CD8-positive, alpha-beta memory T cell (primary cell): Measurements from ENCODE around the gene PBX4. TPM values are rescaled to one million over a fixed set of nuclear protein-coding genes. Genes with fewer than 3 reads are reported as not detected.

Source experiments
- CTCF ChIA-PET: fragments of 350-600 bp; sonication (Branson Sonifier 250); formaldehyde crosslinking; loops from one replicate; lab custom pipeline; 2021; ENCODE audit warnings: antibody characterized with exemption; lab: Charles Lee
- POLR2A ChIA-PET: fragments of 350-600 bp; sonication (Branson Sonifier 250); formaldehyde crosslinking; loops from one replicate; lab custom pipeline; 2021; ENCODE audit warnings: antibody characterized with exemption; lab: Charles Lee
- DNase-seq, 5 donors: peaks; one replicate each; pipeline versions ENCODE4 v3.0.0 to v3.0.0-alpha.2; 2020 to 2022; ENCODE audit warnings: mixed read lengths in 1 of 5
- H3K27ac ChIP-seq: one replicate; pipeline ENCODE4 v1.7.0; 2013; ENCODE audit warnings: low read depth, mild to moderate bottlenecking, low read length, moderate library complexity
- H3K27me3 ChIP-seq: 2 replicates; pipeline ENCODE4 v1.7.0; 2013; ENCODE audit warnings: low read length, mild to moderate bottlenecking; ENCODE audit not compliant: insufficient read depth, poor library complexity, severe bottlenecking
- H3K36me3 ChIP-seq: 2 replicates; pipeline ENCODE4 v1.7.0; 2013; ENCODE audit warnings: mild to moderate bottlenecking, low read length, moderate library complexity; ENCODE audit not compliant: insufficient read depth
- H3K4me1 ChIP-seq: 2 replicates; pipeline ENCODE4 v1.7.0; 2013; ENCODE audit warnings: mild to moderate bottlenecking, low read length, moderate library complexity; ENCODE audit not compliant: insufficient read depth
- H3K4me3 ChIP-seq: 2 replicates; pipeline ENCODE4 v1.7.0; 2013; ENCODE audit warnings: mild to moderate bottlenecking, low read length
- H3K9me3 ChIP-seq: 2 replicates; pipeline ENCODE4 v1.7.0; 2013; ENCODE audit warnings: mild to moderate bottlenecking, low read length
- H3K27ac Mint-ChIP-seq, 8 donors: one replicate each; pipeline ENCODE4 v1.8.0; 2020 to 2021; ENCODE audit warnings: mixed read lengths in 8 of 8, mild to moderate bottlenecking in 6 of 8, inconsistent platforms in 3 of 8, moderate library complexity in 3 of 8
- H3K27me3 Mint-ChIP-seq, 2 donors: one replicate each; pipeline ENCODE4 v1.8.0; 2020 to 2021; ENCODE audit warnings: mixed read lengths in 2 of 2, mild to moderate bottlenecking in 1 of 2, moderate library complexity in 1 of 2
- H3K36me3 Mint-ChIP-seq, 3 donors: one replicate each; pipeline ENCODE4 v1.8.0; 2020 to 2021; ENCODE audit warnings: mixed read lengths in 3 of 3, inconsistent platforms in 1 of 3, mild to moderate bottlenecking in 1 of 3
- H3K4me1 Mint-ChIP-seq, 3 donors: one replicate each; pipeline ENCODE4 v1.8.0; 2020 to 2021; ENCODE audit warnings: mixed read lengths in 3 of 3, inconsistent platforms in 1 of 3, mild to moderate bottlenecking in 1 of 3
- H3K4me3 Mint-ChIP-seq, 7 donors: one replicate each; pipeline ENCODE4 v1.8.0; 2020 to 2021; ENCODE audit warnings: mixed read lengths in 7 of 7, mild to moderate bottlenecking in 6 of 7, moderate library complexity in 4 of 7, inconsistent platforms in 2 of 7
- H3K9me3 Mint-ChIP-seq, 5 donors: one replicate each; pipeline ENCODE4 v1.8.0; 2020 to 2022; ENCODE audit warnings: mixed read lengths in 5 of 5, mild to moderate bottlenecking in 3 of 5, moderate library complexity in 2 of 5, inconsistent platforms in 1 of 5
- polyA plus RNA-seq: library from polyadenylated mRNA; unstranded; fragments of 300-500 nt; fragmentation: Illumina TruSeq; gene quantifications from one replicate; pipeline ENCODE4 v1.2.3, GENCODE V29; 2021
- total RNA-seq, 2 experiments: library from RNA; stranded (reverse); gene quantifications; one replicate each; pipeline ENCODE4 v1.2.3, GENCODE V29; 2021

PBX4 gene
- total and polyA plus RNA-seq, 3 experiments from 2014 or later: 8.3 to 17.1 (median 15.0) TPM

- CTCF ChIA-PET: no interaction called here
- Histone ChIP-seq H3K9me3 (no peaks in the 10 kb centered on the region), H3K4me3 (no peak overlapping the region), H3K27me3 (no peaks in the 10 kb centered on the region), H3K4me1 (peaks cover 11% of the 10 kb centered on the region), H3K27ac (no peak overlapping the region), H3K36me3 (peaks cover 42% of the 10 kb centered on the region)
- Mint-ChIP-seq H3K27me3 (no peaks in the 10 kb centered on the region), H3K4me3 (no peak overlapping the region), H3K36me3 (peaks cover 13 to 83% (median 15%) of the 10 kb centered on the region in 3 donors), H3K4me1 (peaks cover 14 to 29% (median 21%) of the 10 kb centered on the region in 3 donors), H3K27ac (peak overlapping the region in 1 of 8 donors; percentile 50), H3K9me3 (peaks cover 0 to 1% (median 0%) of the 10 kb centered on the region in 5 donors)
- DNase-seq: no peak
- POLR2A ChIA-PET: no interaction called here
Observed at GRCh38 chr19:19637186-19637522, 18.7 kb upstream of the PBX4 start.

- Histone ChIP-seq H3K9me3 (no peaks in the 10 kb centered on the region), H3K27ac (no peak overlapping the region), H3K27me3 (no peaks in the 10 kb centered on the region), H3K4me3 (no peak overlapping the region), H3K4me1 (peaks cover 7% of the 10 kb centered on the region), H3K36me3 (peaks cover 38% of the 10 kb centered on the region)
- Mint-ChIP-seq H3K4me3 (no peak overlapping the region), H3K36me3 (peaks cover 13 to 80% (median 15%) of the 10 kb centered on the region in 3 donors), H3K27ac (peak overlapping the region in 2 of 8 donors; percentile 57 to 94), H3K4me1 (peaks cover 11 to 26% (median 16%) of the 10 kb centered on the region in 3 donors), H3K9me3 (peaks cover 0 to 1% (median 0%) of the 10 kb centered on the region in 5 donors), H3K27me3 (no peaks in the 10 kb centered on the region)
- ChIA-PET POLR2A (no interaction called here), CTCF (no interaction called here)
- DNase-seq: no peak
Observed at GRCh38 chr19:19636573-19637185, 18.2 kb upstream of the PBX4 start.

- H3K27me3 Mint-ChIP-seq: no peaks in the 10 kb centered on the region
- ChIA-PET POLR2A (no interaction called here), CTCF (no interaction called here)
- Histone ChIP-seq H3K4me1 (peaks cover 4% of the 10 kb centered on the region), H3K36me3 (peaks cover 31% of the 10 kb centered on the region), H3K4me3 (no peak overlapping the region), H3K27me3 (no peaks in the 10 kb centered on the region), H3K27ac (no peak overlapping the region), H3K9me3 (no peaks in the 10 kb centered on the region)
- peaks cover 0 to 1% (median 0%) of the 10 kb centered on the region in 5 donors for H3K9me3 Mint-ChIP-seq
- H3K4me3 Mint-ChIP-seq: peak overlapping the region in 1 of 7 donors; percentile 34
- DNase-seq: no peak
- H3K4me1 Mint-ChIP-seq: peaks cover 11 to 26% (median 13%) of the 10 kb centered on the region in 3 donors
- H3K36me3 Mint-ChIP-seq: peaks cover 13 to 81% (median 15%) of the 10 kb centered on the region in 3 donors
- H3K27ac Mint-ChIP-seq: peak overlapping the region in 4 of 8 donors; percentile 38 to 71 (median 66)
Observed at GRCh38 chr19:19635313-19635702, 16.8 kb upstream of the PBX4 start.

DNA sequence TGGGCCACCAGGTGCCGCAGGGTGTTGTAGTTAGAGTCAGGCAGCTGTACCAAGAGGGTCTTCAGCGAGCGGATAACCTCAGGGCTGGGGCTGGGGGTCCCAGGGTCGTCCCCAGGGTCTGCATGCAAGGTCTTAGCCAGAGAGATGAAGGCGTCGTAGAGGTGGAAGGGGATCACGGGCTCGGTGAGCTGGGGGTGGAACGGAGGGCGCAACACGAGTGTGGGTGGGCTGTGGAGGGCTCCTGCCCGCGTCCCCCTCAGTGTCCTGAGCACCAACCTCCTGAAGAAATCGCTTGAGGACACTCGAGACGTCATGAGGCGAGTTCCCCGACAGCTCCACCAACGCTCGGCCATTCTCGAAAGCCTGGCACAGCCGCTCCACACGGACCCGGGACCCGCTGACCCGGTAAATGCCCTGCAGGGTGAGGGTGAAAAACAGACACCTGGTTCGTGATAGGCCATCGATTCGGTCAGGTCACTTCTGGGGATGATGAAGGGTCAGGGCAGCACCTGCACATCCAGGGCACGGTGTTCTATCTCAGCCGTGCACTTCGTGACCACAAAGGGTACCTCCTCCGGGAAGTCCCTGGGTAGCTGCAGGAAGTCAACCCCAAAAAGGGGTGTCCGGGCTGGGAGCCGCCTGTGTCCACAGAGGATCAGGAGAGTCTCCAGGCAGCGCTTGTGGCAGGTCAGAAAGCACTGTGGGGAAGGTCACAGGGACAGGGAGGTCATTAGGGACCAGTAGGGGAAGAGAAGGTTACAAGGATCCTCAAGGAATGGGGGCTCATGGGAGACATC is 16.2 kb upstream of the PBX4 start:
- CTCF ChIA-PET: no interaction called here
- no peak for DNase-seq
- Histone ChIP-seq H3K36me3 (peaks cover 25% of the 10 kb centered on the region), H3K27ac (no peak overlapping the region), H3K4me3 (no peak overlapping the region), H3K9me3 (no peaks in the 10 kb centered on the region), H3K4me1 (peaks cover 4% of the 10 kb centered on the region), H3K27me3 (no peaks in the 10 kb centered on the region)
- POLR2A ChIA-PET: interaction anchor here (0.8 kb wide), 1 partner anchor 30 kb away, joined by 3 read pairs; no protein-coding TSS in a partner anchor
- H3K27ac Mint-ChIP-seq: peak overlapping the region in 5 of 8 donors; percentile 44 to 78 (median 66)
- H3K36me3 Mint-ChIP-seq: peaks cover 13 to 77% (median 15%) of the 10 kb centered on the region in 3 donors
- H3K9me3 Mint-ChIP-seq: peaks cover 0 to 1% (median 0%) of the 10 kb centered on the region in 5 donors
- no peak overlapping the region for H3K4me3 Mint-ChIP-seq
- peaks cover 11 to 20% (median 13%) of the 10 kb centered on the region in 3 donors for H3K4me1 Mint-ChIP-seq
- H3K27me3 Mint-ChIP-seq: no peaks in the 10 kb centered on the region

DNA sequence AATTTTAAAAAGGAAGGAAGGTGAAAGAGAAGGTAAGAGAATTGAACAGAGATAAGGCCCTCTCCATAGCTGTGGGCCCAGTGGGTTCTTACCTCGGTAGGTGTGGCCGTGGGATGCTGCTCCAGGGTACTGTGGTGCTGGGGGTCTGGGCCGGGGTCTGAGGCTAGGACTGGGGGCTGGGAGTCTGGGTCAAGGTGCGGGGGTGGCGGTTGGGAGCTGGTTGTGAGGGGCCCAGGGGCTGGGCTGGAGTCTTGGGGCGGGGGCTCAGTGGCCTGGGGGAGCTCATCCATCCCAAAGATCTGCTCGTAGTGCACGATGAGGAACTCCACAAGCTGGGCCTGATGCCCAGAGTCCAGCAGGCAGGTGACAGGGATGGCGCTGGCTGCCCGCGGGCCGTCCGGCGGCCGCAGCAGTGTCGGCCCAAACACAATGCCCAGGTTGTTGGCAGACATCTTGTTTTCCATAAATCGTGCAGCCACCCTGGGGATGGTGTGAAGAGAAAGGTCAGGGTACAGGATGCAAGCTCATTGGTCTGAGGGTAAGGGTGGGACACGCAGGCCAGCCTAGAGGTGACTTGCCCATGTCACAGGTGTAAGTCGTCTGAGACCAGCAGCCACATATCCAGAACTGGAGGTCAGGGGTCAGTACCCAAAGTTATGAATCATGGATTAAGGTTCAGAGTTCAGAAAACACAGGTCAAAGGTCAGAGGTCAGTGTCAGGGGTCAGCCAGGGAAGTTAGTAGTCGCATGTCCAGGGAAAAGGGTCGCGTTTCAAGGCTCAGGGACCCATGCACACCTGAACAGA is 15.4 kb upstream of the PBX4 start:
- Mint-ChIP-seq H3K4me3 (no peak overlapping the region), H3K4me1 (peaks cover 11 to 20% (median 13%) of the 10 kb centered on the region in 3 donors), H3K27ac (peak overlapping the region in 7 of 8 donors; percentile 6 to 85 (median 70)), H3K27me3 (no peaks in the 10 kb centered on the region), H3K36me3 (peaks cover 13 to 73% (median 15%) of the 10 kb centered on the region in 3 donors), H3K9me3 (peaks cover 0 to 1% (median 0%) of the 10 kb centered on the region in 5 donors)
- DNase-seq: no peak
- Histone ChIP-seq H3K4me3 (no peak overlapping the region), H3K9me3 (no peaks in the 10 kb centered on the region), H3K27me3 (no peaks in the 10 kb centered on the region), H3K27ac (no peak overlapping the region), H3K4me1 (peaks cover 4% of the 10 kb centered on the region), H3K36me3 (peaks cover 25% of the 10 kb centered on the region)
- ChIA-PET POLR2A (interaction anchor here (0.8 kb wide), 1 partner anchor 30 kb away, joined by 3 read pairs; no protein-coding TSS in a partner anchor), CTCF (no interaction called here)

- ChIA-PET POLR2A (no interaction called here), CTCF (interaction anchor here (1.2 kb wide), 1 partner anchor 100 kb away, joined by 3 read pairs; no protein-coding TSS in a partner anchor)
- Histone ChIP-seq H3K4me3 (no peak overlapping the region), H3K4me1 (peaks cover 4% of the 10 kb centered on the region), H3K36me3 (peaks cover 25% of the 10 kb centered on the region), H3K9me3 (no peaks in the 10 kb centered on the region), H3K27ac (no peak overlapping the region), H3K27me3 (no peaks in the 10 kb centered on the region)
- Mint-ChIP-seq H3K4me3 (peak overlapping the region in 1 of 7 donors; percentile 11), H3K36me3 (peaks cover 11 to 71% (median 13%) of the 10 kb centered on the region in 3 donors), H3K4me1 (peaks cover 13 to 24% (median 13%) of the 10 kb centered on the region in 3 donors), H3K27ac (peak overlapping the region in 5 of 8 donors; percentile 5 to 79 (median 51)), H3K9me3 (peaks cover 0 to 1% (median 0%) of the 10 kb centered on the region in 5 donors), H3K27me3 (no peaks in the 10 kb centered on the region)
- DNase-seq: no peak
Observed at GRCh38 chr19:19632661-19633060, 14.2 kb upstream of the PBX4 start.

DNA sequence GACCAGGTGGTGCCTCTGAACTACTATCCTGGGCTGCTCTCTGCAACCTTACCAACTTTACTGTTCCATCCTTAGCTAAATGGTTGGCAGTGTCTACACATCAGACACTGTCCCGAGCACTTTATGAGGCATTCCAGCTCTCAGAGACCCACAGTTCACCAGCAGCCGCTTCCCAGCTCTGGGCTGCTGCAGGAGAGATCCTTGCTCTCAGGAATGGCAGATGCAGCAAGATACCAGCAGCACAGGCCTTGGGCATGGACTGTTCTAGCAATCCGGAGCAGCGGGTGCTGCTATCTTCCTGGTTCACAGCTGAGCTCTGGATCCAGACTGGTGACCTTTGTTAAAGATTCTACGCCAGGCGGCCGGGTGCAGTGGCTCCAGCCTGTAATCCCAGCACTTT is 12.9 kb upstream of the PBX4 start:
- peaks cover 25% of the 10 kb centered on the region for H3K36me3 ChIP-seq
- no peaks in the 10 kb centered on the region for H3K27me3 ChIP-seq
- H3K4me3 ChIP-seq: no peak overlapping the region
- Mint-ChIP-seq H3K9me3 (peaks cover 0 to 1% (median 0%) of the 10 kb centered on the region in 5 donors), H3K27me3 (no peaks in the 10 kb centered on the region), H3K4me3 (peak overlapping the region in 1 of 7 donors; percentile 43), H3K27ac (peak overlapping the region in 4 of 8 donors; percentile 40 to 87 (median 56)), H3K4me1 (peaks cover 25 to 37% (median 26%) of the 10 kb centered on the region in 3 donors), H3K36me3 (peaks cover 11 to 68% (median 13%) of the 10 kb centered on the region in 3 donors)
- no peak overlapping the region for H3K27ac ChIP-seq
- CTCF ChIA-PET: interaction anchor here (1.2 kb wide), 1 partner anchor 99 kb away, joined by 3 read pairs; no protein-coding TSS in a partner anchor
- no peak for DNase-seq
- POLR2A ChIA-PET: interaction anchor here (0.7 kb wide), 1 partner anchor 323 kb away, joined by 7 read pairs; no protein-coding TSS in a partner anchor
- H3K9me3 ChIP-seq: no peaks in the 10 kb centered on the region
- peaks cover 15% of the 10 kb centered on the region for H3K4me1 ChIP-seq
